GM12875 (cell line): Measurements from ENCODE around the gene IFT57.

Experiments used
- H3K4me3 ChIP-seq: one replicate; pipeline ENCODE4 v1.5.1; 2011; ENCODE audit warnings: low read depth, low read length, control low read depth
- CTCF ChIP-seq: IDR thresholded peaks from 2 replicates; pipeline ENCODE4 v1.5.1; 2011; ENCODE audit warnings: low read depth, mild to moderate bottlenecking, control low read depth, inconsistent platforms, low read length, moderate library complexity, borderline replicate concordance; ENCODE audit not compliant: insufficient read depth

IFT57 gene

GRCh38 chr3:108145578-108145977, 76.6 kb downstream of the IFT57 start:
- no peak for TF ChIP-seq CTCF
- no peak overlapping the region for H3K4me3 ChIP-seq

GRCh38 chr3:108137460-108137814, 84.8 kb downstream of the IFT57 start:
- TF ChIP-seq CTCF: no peak
- no peak overlapping the region for H3K4me3 ChIP-seq

GRCh38 chr3:108136561-108137459, 85.4 kb downstream of the IFT57 start:
- H3K4me3 ChIP-seq: no peak overlapping the region
- no peak for TF ChIP-seq CTCF

GRCh38 chr3:108134555-108134880, 87.7 kb downstream of the IFT57 start:
- H3K4me3 ChIP-seq: no peak overlapping the region
- no peak for TF ChIP-seq CTCF

GRCh38 chr3:108133858-108134554, 88.2 kb downstream of the IFT57 start:
- TF ChIP-seq CTCF: no peak
- H3K4me3 ChIP-seq: no peak overlapping the region

GRCh38 chr3:108133048-108133369, 89.2 kb downstream of the IFT57 start:
- H3K4me3 ChIP-seq: peak overlapping the region; percentile 5
- TF ChIP-seq CTCF: no peak
